Hepatocyte (in vitro differentiated cells): ENCODE results near the gene DNAJC8. TPM values are rescaled to one million over a fixed set of nuclear protein-coding genes. Genes with fewer than 3 reads are reported as not detected.

ENCODE experiments used
- DNase-seq: peaks from one replicate; pipeline ENCODE4 v3.0.0-alpha.2; 2016; ENCODE audit warnings: low spot score
- H2AFZ ChIP-seq: fragments of 200-600 bp; sonication (generic); 2 replicates; pipeline ENCODE4 v1.6.0; 2016; ENCODE audit warnings: antibody characterized with exemption, mild to moderate bottlenecking
- H3K27ac ChIP-seq: fragments of 200-600 bp; sonication (generic); 2 replicates; pipeline ENCODE4 v1.5.1; 2016; ENCODE audit warnings: mild to moderate bottlenecking
- H3K27me3 ChIP-seq: fragments of 200-600 bp; sonication (generic); 2 replicates; pipeline ENCODE4 v1.6.1; 2016
- H3K36me3 ChIP-seq: fragments of 200-600 bp; sonication (generic); replicated peaks from 2 replicates; pipeline ENCODE4 v1.5.1; 2016; ENCODE audit warnings: low read depth; ENCODE audit not compliant: insufficient read depth
- H3K4me1 ChIP-seq: fragments of 200-600 bp; sonication (generic); 2 replicates; pipeline ENCODE4 v1.5.1; 2016; ENCODE audit warnings: mild to moderate bottlenecking, moderate library complexity; ENCODE audit not compliant: insufficient read depth
- H3K4me2 ChIP-seq: fragments of 200-600 bp; sonication (generic); 2 replicates; pipeline ENCODE4 v1.6.0; 2016
- H3K4me3 ChIP-seq: fragments of 200-600 bp; sonication (generic); 2 replicates; pipeline ENCODE4 v1.5.1; 2016; ENCODE audit warnings: mild to moderate bottlenecking
- H3K79me2 ChIP-seq: fragments of 200-600 bp; sonication (generic); 2 replicates; pipeline ENCODE4 v1.6.0; 2017; ENCODE audit warnings: mild to moderate bottlenecking
- H3K9me2 ChIP-seq: fragments of 200-600 bp; sonication (generic); replicated peaks from 2 replicates; pipeline ENCODE4 v1.6.0; 2017; ENCODE audit warnings: mild to moderate bottlenecking; ENCODE audit not compliant: insufficient read depth
- H3K9me3 ChIP-seq: fragments of 200-600 bp; sonication (generic); 2 replicates; pipeline ENCODE4 v1.5.1; 2016; ENCODE audit warnings: low read depth, mild to moderate bottlenecking
- H4K20me1 ChIP-seq: fragments of 200-600 bp; sonication (generic); 2 replicates; pipeline ENCODE4 v1.6.0; 2016; ENCODE audit warnings: mild to moderate bottlenecking; ENCODE audit not compliant: insufficient read depth, poor library complexity, severe bottlenecking
- CTCF ChIP-seq: fragments of 200-600 bp; sonication (generic); IDR thresholded peaks from 2 replicates; pipeline ENCODE4 v1.5.1; 2016; ENCODE audit warnings: antibody characterized with exemption, mild to moderate bottlenecking; ENCODE audit not compliant: poor library complexity
- EZH2 ChIP-seq: fragments of 200-600 bp; sonication (generic); IDR thresholded peaks from 2 replicates; pipeline ENCODE4 v1.6.1; 2016; ENCODE audit warnings: antibody characterized with exemption, mild to moderate bottlenecking, borderline replicate concordance
- EZH2phosphoT487 ChIP-seq: fragments of 200-600 bp; sonication (generic); IDR thresholded peaks from one replicate; pipeline ENCODE4 v1.6.1; 2018; ENCODE audit warnings: antibody characterized with exemption, mild to moderate bottlenecking, low read depth, moderate library complexity; ENCODE audit not compliant: unreplicated experiment, severe bottlenecking
- WGBS: methylation state at CpG from one replicate; pipeline ENCODE4 v1.1.6; 2016; ENCODE audit warnings: low lambda C conversion rate; ENCODE audit errors: missing lambda C conversion rate; 5-methylcytosine and 5-hydroxymethylcytosine counted together
- polyA plus RNA-seq: library from polyadenylated mRNA; unstranded; fragments of >200 nt; fragmentation: Nextera tagmentation; extraction: Ambion mirVana; gene quantifications from 2 replicates; pipeline ENCODE4 v1.2.1, GENCODE V29; 2016
- total RNA-seq: library from RNA; depleted of rRNA; stranded (reverse); fragments of >200 nt; gene quantifications from 2 replicates; pipeline ENCODE4 v1.2.3, GENCODE V29; 2014

Gene DNAJC8
- total and polyA plus RNA-seq, 2 experiments from 2014 or later, result 79.5 to 112 TPM

- Histone ChIP-seq H4K20me1 (no peaks in the 10 kb centered on the region), H3K4me3 (no peak overlapping the region), H3K36me3 (no peaks in the 10 kb centered on the region), H2AFZ (no peak overlapping the region), H3K9me3 (no peaks in the 10 kb centered on the region), H3K9me2 (no peaks in the 10 kb centered on the region), H3K4me1 (no peaks in the 10 kb centered on the region), H3K27me3 (no peaks in the 10 kb centered on the region), H3K79me2 (no peaks in the 10 kb centered on the region), H3K4me2 (no peak overlapping the region), H3K27ac (no peak overlapping the region)
- no peak for TF ChIP-seq EZH2
- TF ChIP-seq CTCF, result no peak
- no peak for TF ChIP-seq EZH2phosphoT487
- DNase-seq, result no peak
- WGBS, result 97% methylated on average over 4 of the region's 4 CpGs
Measured at GRCh38 chr1:28156821-28157220, 76.0 kb downstream of the DNAJC8 start.

GRCh38 chr1:28155628-28156027, 77.2 kb downstream of the DNAJC8 start:
- no peaks in the 10 kb centered on the region for H4K20me1 ChIP-seq
- no peaks in the 10 kb centered on the region for H3K4me1 ChIP-seq
- DNase-seq, result no peak
- WGBS, result 98% methylated on average over 4 of the region's 4 CpGs
- H3K36me3 ChIP-seq, result no peaks in the 10 kb centered on the region
- no peak overlapping the region for H3K27ac ChIP-seq
- no peak overlapping the region for H3K4me3 ChIP-seq
- H3K9me2 ChIP-seq, result no peaks in the 10 kb centered on the region
- no peak overlapping the region for H3K4me2 ChIP-seq
- no peak overlapping the region for H2AFZ ChIP-seq
- TF ChIP-seq EZH2, result no peak
- TF ChIP-seq EZH2phosphoT487, result no peak
- no peak for TF ChIP-seq CTCF
- no peaks in the 10 kb centered on the region for H3K79me2 ChIP-seq
- no peaks in the 10 kb centered on the region for H3K27me3 ChIP-seq
- H3K9me3 ChIP-seq, result no peaks in the 10 kb centered on the region

- H3K27ac ChIP-seq, result no peak overlapping the region
Measured at GRCh38 chr1:28154078-28154594, 78.7 kb downstream of the DNAJC8 start.

More at GRCh38 chr1:28154078-28154594, 78.7 kb downstream of the DNAJC8 start:
- Histone ChIP-seq H3K36me3 (no peaks in the 10 kb centered on the region), H4K20me1 (no peaks in the 10 kb centered on the region), H3K79me2 (no peaks in the 10 kb centered on the region), H3K9me3 (no peaks in the 10 kb centered on the region), H3K9me2 (no peaks in the 10 kb centered on the region), H3K4me2 (no peak overlapping the region), H3K4me1 (no peaks in the 10 kb centered on the region), H3K27me3 (no peaks in the 10 kb centered on the region), H2AFZ (no peak overlapping the region), H3K4me3 (no peak overlapping the region)
- no peak for DNase-seq
- TF ChIP-seq EZH2 (no peak), EZH2phosphoT487 (no peak), CTCF (no peak)
- 81% methylated on average over 9 of the region's 9 CpGs for WGBS

Other genes starting within 250 kb of the DNAJC8 start
- gene EYA3, start 144.4 kb downstream of the DNAJC8 start, total RNA-seq, result 13.5 and 19.9 TPM in 2 replicates
- gene EYA3, start 144.4 kb downstream of the DNAJC8 start, polyA plus RNA-seq, result 4.2 and 6.9 TPM in 2 replicates
- gene PTAFR, start 56.3 kb downstream of the DNAJC8 start, total RNA-seq, result 0.37 and 0.96 TPM in 2 replicates
- 0.29 and 1.4 TPM in 2 replicates for gene PTAFR, start 56.3 kb downstream of the DNAJC8 start, polyA plus RNA-seq
- 249 and 258 TPM in 2 replicates for gene ATP5IF1, start 3.1 kb upstream of the DNAJC8 start, total RNA-seq
- gene ATP5IF1, start 3.1 kb upstream of the DNAJC8 start, polyA plus RNA-seq, result 503 and 524 TPM in 2 replicates
- 40.2 and 40.8 TPM in 2 replicates for gene SESN2, start 26.5 kb upstream of the DNAJC8 start, total RNA-seq
- gene SESN2, start 26.5 kb upstream of the DNAJC8 start, polyA plus RNA-seq, result 39.1 and 50.7 TPM in 2 replicates
- 17.1 and 26.0 TPM in 2 replicates for gene MED18, start 96.0 kb upstream of the DNAJC8 start, total RNA-seq
- 13.2 and 14.7 TPM in 2 replicates for gene MED18, start 96.0 kb upstream of the DNAJC8 start, polyA plus RNA-seq
- gene PHACTR4, start 136.7 kb upstream of the DNAJC8 start, total RNA-seq, result 18.5 and 21.5 TPM in 2 replicates
- gene PHACTR4, start 136.7 kb upstream of the DNAJC8 start, polyA plus RNA-seq, result 19.1 and 22.1 TPM in 2 replicates